Gastrocnemius medialis (tissue), 4 donors: ENCODE data around the gene ESPN. TPM values are rescaled to one million over a fixed set of nuclear protein-coding genes. Genes with fewer than 3 reads are reported as not detected.

Experiments used
- ATAC-seq, 2 donors: fragments of 150-250 bp; one replicate each; pipeline ENCODE4 v1.9.1; 2016
- DNase-seq, 2 donors: peaks; one replicate each; pipeline ENCODE4 v3.0.0-alpha.2; 2019
- H3K27ac ChIP-seq, 4 donors: fragments of 200-600 bp; sonication (generic); 1 replicate in 1 of 4; 2 replicates in 3 of 4; pipeline ENCODE4 v1.5.1; 2016 to 2018; ENCODE audit warnings: mild to moderate bottlenecking in 2 of 4, moderate library complexity in 1 of 4
- H3K27me3 ChIP-seq, 3 donors: fragments of 200-600 bp; sonication (generic) in 2 of 3; 1 replicate in 1 of 3; 2 replicates in 2 of 3; pipeline versions ENCODE4 v1.5.1 to v1.6.0; 2016 to 2019; ENCODE audit warnings: mild to moderate bottlenecking in 1 of 3, moderate library complexity in 1 of 3
- H3K36me3 ChIP-seq, 2 donors: fragments of 200-600 bp; sonication (generic) in 1 of 2; one replicate each; pipeline ENCODE4 v1.5.1; 2017 to 2018
- H3K4me1 ChIP-seq, 2 donors: fragments of 200-600 bp; sonication (generic) in 1 of 2; one replicate each; pipeline ENCODE4 v1.5.1; 2016 to 2017; ENCODE audit warnings: mild to moderate bottlenecking in 2 of 2
- H3K4me3 ChIP-seq, 4 donors: fragments of 200-600 bp; sonication (generic) in 3 of 4; 1 replicate in 1 of 4; 2 replicates in 3 of 4; pipeline ENCODE4 v1.5.1; 2016 to 2019; ENCODE audit warnings: mild to moderate bottlenecking in 2 of 4
- H3K9me3 ChIP-seq, 3 donors: fragments of 200-600 bp; sonication (generic) in 2 of 3; 1 replicate in 1 of 3; 2 replicates in 2 of 3; pipeline ENCODE4 v1.5.1; 2016 to 2019
- CTCF ChIP-seq, 5 experiments: fragments of 450-650 bp in 3 of 5; fragments of 200-600 bp in 2 of 5; sonication (generic) in 2 of 5; IDR thresholded peaks in 4 of 5; conservative IDR thresholded peaks in 1 of 5; 1 replicate in 4 of 5; 2 replicates in 1 of 5; pipeline ENCODE4 v1.5.1; 2016 to 2019; ENCODE audit warnings: antibody characterized with exemption in 5 of 5, mild to moderate bottlenecking in 3 of 5, moderate library complexity in 3 of 5
- POLR2A ChIP-seq, 2 donors: fragments of 450-650 bp; IDR thresholded peaks; one replicate each; pipeline ENCODE4 v1.6.1; 2017; ENCODE audit warnings: antibody characterized with exemption in 2 of 2, mild to moderate bottlenecking in 2 of 2, moderate library complexity in 2 of 2
- in situ Hi-C, 4 donors: fragments of 200-750 bp; cut with MboI; loops; one replicate each; pipeline versions ENCODE4 v1.15.0 to v1.8.0; 2017; ENCODE audit warnings: low sequenced_read_pairs in 4 of 4
- intact Hi-C: fragments of 100-400 bp; cut with DNase I; formaldehyde crosslinking; loops from one replicate; pipeline ENCODE4 v1.15.1; 2023; ENCODE audit warnings: low total_unique reads
- total RNA-seq, 4 donors: library from RNA; depleted of rRNA; stranded (reverse); fragments of >200 nt; gene quantifications; one replicate each; pipeline versions ENCODE4 v1.1.0 to v1.2.3, GENCODE V29; 2016

The ESPN gene
- total RNA-seq, 4 donors from 2014 or later: 0.41 TPM; not detected in 3

DNA sequence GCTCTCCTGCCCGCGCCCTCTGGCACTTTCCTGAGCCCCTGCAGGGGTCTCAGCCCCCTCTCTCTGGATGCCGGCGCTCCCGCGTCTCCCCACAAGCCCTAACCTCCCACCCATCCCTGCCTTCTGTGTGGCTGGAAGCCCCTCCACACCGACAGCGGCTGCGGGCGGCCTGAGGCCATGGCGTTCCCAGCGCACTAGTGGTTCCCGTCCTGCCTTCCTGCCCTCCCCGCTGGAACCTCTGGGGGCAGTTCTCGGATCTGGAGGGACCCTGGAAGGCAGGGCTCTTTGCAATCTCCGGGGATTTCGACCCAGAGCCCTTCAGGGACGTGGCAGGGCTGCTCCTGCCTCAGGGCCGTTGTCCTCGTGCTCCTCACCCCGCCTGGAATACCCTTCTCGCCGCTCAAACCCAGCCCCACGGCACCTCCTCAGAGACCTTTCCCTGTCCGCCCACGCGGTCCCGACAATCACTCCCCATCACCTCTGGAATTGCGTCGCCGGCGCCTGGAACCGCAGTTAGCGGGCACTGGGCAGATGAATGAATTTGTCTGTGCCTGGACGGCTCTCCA lies 493 bp upstream of the ESPN start:
- no peak for TF ChIP-seq CTCF (IDR thresholded peaks at IDR 0.05 in 4 of 5, conservative IDR thresholded peaks at IDR 0.05 in 1 of 5)
- no peak for TF ChIP-seq POLR2A (IDR thresholded peaks at IDR 0.05)
- intact Hi-C loops: no loop called here
- Histone ChIP-seq H3K27me3 (peaks cover 81 to 94% (median 93%) of the 10 kb centered on the region in 3 donors), H3K4me3 (no peak overlapping the region), H3K36me3 (no peaks in the 10 kb centered on the region), H3K4me1 (peaks cover 17 to 24% of the 10 kb centered on the region in 2 donors), H3K9me3 (no peaks in the 10 kb centered on the region), H3K27ac (no peak overlapping the region)
- in situ Hi-C loops: loop anchor here in 1 of 4 donors (25.0 kb wide), 1 partner anchor 187 kb away; the partner anchor contains the start of genes HES3 and ICMT
- DNase-seq (no peak), ATAC-seq (no peak)

DNA sequence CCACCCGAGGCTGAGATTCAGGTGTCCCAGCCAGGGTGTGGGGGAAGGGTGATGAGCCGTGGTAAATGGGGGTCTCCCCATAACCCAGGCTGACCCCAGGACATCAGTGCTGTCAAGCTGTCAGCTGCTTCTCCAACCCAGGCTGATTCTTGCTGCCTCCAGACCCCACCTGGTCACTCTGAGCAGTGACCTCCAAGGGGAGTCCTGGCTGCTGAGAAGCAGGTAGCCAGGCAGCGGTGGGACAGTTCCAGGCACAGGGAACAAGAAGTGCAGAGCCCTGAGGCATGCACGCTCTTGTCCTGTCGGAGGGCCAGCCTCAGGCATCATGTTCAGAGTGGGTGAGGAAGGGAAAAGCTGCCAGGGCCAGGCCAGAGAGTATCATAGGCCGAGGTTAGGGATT lies 1.1 kb downstream of the ESPN start:
- Histone ChIP-seq H3K4me3 (no peak overlapping the region), H3K27me3 (peaks cover 70 to 92% (median 82%) of the 10 kb centered on the region in 3 donors), H3K9me3 (no peaks in the 10 kb centered on the region), H3K27ac (no peak overlapping the region), H3K4me1 (peaks cover 9 to 10% of the 10 kb centered on the region in 2 donors), H3K36me3 (no peaks in the 10 kb centered on the region)
- intact Hi-C loops: no loop called here
- in situ Hi-C loops: no loop called here
- TF ChIP-seq CTCF (IDR thresholded peaks at IDR 0.05 in 4 of 5, conservative IDR thresholded peaks at IDR 0.05 in 1 of 5): no peak
- no peak for TF ChIP-seq POLR2A (IDR thresholded peaks at IDR 0.05)
- DNase-seq (no peak), ATAC-seq (no peak)

GRCh38 chr1:6426277-6426971 lies 1.8 kb downstream of the ESPN start:
- ATAC-seq (no peak), DNase-seq (no peak)
- in situ Hi-C loops (no loop called here), intact Hi-C loops (no loop called here)
- Histone ChIP-seq H3K27ac (no peak overlapping the region), H3K27me3 (peaks cover 63 to 87% (median 76%) of the 10 kb centered on the region in 3 donors), H3K4me1 (peaks cover 9% of the 10 kb centered on the region in 2 donors), H3K36me3 (no peaks in the 10 kb centered on the region), H3K9me3 (no peaks in the 10 kb centered on the region), H3K4me3 (no peak overlapping the region)
- TF ChIP-seq CTCF (IDR thresholded peaks at IDR 0.05 in 4 of 5, conservative IDR thresholded peaks at IDR 0.05 in 1 of 5): no peak
- no peak for TF ChIP-seq POLR2A (IDR thresholded peaks at IDR 0.05)

DNA sequence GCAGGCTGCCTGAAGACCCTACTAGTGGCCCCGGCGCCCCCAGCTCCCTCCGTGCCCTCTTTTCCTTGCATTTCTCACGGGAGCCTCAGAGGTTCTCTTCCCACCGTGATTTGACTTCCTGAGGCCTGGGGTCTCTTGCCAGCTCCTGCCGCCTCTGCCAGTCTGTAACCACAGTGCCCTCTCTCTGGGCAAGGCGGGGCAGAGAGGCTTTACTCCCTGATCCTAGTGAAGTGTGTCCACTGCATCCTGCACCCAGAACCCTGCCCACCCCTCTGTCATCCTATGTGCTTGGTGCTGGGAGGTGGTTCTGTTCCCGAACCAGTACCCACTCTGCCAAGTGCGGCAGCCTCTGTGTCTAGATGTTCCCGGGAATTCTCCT lies 2.4 kb downstream of the ESPN start:
- ATAC-seq: no peak
- in situ Hi-C loops: no loop called here
- TF ChIP-seq CTCF (IDR thresholded peaks at IDR 0.05 in 4 of 5, conservative IDR thresholded peaks at IDR 0.05 in 1 of 5): no peak
- TF ChIP-seq POLR2A (IDR thresholded peaks at IDR 0.05): no peak

More for the DNA sequence above, 2.4 kb downstream of the ESPN start:
- Histone ChIP-seq H3K36me3 (no peaks in the 10 kb centered on the region), H3K27ac (no peak overlapping the region), H3K27me3 (peaks cover 57 to 81% (median 71%) of the 10 kb centered on the region in 3 donors), H3K9me3 (no peaks in the 10 kb centered on the region), H3K4me1 (peaks cover 9% of the 10 kb centered on the region in 2 donors), H3K4me3 (no peak overlapping the region)
- intact Hi-C loops: no loop called here
- no peak for DNase-seq
